DOHH2 (cell line): ENCODE results near the gene SEC24B.

Source experiments
- CTCF ChIP-seq: fragments of 200-600 bp; sonication (generic); IDR thresholded peaks from one replicate; pipeline ENCODE4 v1.5.1; 2014; ENCODE audit warnings: antibody characterized with exemption, mild to moderate bottlenecking, low read depth, low read length; ENCODE audit not compliant: poor library complexity, severe bottlenecking
- EZH2phosphoT487 ChIP-seq: fragments of 200-600 bp; sonication (generic); IDR thresholded peaks from 2 replicates; pipeline ENCODE4 v1.6.1; 2017; ENCODE audit warnings: borderline replicate concordance, mild to moderate bottlenecking, antibody characterized with exemption, low read length, moderate library complexity, mixed read lengths

GRCh38 chr4:109462297-109462696 is 28.7 kb downstream of the SEC24B start:
- TF ChIP-seq CTCF (no peak), EZH2phosphoT487 (no peak)
